NOMO-1 treated with dmso at 0.1 percent for 144 hours (cell line): ENCODE data around the gene CSTPP1.
"Not testable (repeated sequence)": the region's sequence is repeated elsewhere in the genome, so short reads cannot be mapped to it uniquely, and the experiment has no call there.

Source experiments
- DNase-seq: peaks from one replicate; lab custom pipeline; 2025; ENCODE audit not compliant: unreplicated experiment; lab: John Stamatoyannopoulos, UW

CSTPP1 gene

GRCh38 chr11:46951864-46952263 is 15.3 kb downstream of the CSTPP1 start:
- no peak for DNase-seq

- DNase-seq = no peak
These were observed 16.0 kb downstream of the CSTPP1 start for GRCh38 chr11:46952553-46952952.

DNA sequence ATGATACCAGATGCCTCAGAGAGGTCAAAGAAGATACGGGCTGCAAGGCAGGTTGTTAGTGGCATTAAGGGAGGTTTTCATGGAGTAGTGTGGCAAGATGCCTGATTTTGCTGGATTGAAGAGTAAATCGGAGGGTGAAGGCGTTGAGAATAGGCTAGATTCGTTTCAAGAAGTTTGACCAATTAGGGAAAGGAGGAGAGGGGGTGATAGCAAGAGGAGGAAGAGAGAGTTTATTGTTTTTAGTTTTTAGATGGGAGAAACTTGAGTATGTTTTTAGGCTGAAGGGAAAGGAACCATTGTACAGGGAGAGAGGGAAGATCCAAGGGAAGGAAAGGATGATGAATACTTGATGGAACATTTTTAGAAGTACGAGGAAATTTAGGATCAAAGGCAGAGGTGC is 16.5 kb downstream of the CSTPP1 start:
- no peak for DNase-seq

DNA sequence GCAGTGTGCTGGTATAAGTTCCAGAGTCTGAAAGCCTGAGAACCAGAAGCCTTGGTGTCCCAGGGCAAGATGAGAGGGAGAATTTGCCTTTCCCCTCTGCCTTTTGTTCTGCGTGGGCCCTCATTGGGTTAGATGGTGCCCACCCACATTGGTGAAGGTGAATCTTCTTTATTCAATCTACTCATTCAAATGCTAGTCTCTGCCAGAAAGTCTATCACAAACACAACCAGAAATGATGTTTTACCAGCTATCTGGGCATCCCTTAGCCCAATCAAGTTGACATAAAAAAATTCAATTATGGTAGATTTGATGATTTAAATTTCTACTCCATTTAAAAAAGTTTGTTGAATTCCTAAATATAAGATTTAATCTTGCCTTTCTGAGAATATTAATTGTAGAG is 22.2 kb downstream of the CSTPP1 start:
- DNase-seq = no peak

DNA sequence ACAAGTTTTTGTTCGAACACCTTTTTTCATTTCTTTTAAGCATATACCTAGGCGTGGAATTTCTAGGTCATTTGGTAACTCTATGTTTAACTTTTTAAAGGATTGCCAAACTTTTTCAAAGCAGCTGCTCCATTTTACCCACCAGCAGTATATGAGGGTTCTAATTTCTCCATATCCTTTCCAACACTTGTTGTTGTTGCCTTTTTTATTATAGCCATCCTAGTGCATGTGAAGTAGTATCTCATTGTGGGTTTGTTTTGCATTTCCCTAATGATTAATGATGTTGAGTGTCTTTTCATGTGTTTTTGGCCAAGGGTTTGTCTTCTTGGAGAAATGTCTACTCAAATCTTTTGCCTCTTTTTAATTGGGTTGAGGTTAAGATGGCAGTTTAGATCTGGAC is 24.5 kb downstream of the CSTPP1 start:
- DNase-seq = no peak

DNA sequence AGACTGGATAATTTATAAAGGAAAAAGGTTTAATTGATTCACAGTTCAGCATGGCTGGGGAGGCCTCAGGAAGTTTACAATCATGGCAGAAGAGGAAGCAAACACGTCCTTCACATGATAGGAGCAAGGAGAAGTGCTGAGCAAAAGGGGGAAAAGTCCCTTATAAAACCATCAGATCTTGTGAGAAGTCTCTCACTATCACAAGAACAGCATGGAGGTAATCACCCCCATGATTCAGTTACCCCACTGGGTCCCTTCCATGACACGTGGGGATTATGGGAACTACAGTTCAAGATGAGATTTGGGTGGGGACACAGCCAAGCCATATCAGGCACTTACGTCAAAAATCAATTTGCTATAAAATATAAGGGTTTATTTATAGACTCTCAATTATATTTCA is 25.3 kb downstream of the CSTPP1 start:
- not testable (repeated sequence) for DNase-seq

GRCh38 chr11:46963844-46964243 is 27.3 kb downstream of the CSTPP1 start:
- DNase-seq = no peak

DNA sequence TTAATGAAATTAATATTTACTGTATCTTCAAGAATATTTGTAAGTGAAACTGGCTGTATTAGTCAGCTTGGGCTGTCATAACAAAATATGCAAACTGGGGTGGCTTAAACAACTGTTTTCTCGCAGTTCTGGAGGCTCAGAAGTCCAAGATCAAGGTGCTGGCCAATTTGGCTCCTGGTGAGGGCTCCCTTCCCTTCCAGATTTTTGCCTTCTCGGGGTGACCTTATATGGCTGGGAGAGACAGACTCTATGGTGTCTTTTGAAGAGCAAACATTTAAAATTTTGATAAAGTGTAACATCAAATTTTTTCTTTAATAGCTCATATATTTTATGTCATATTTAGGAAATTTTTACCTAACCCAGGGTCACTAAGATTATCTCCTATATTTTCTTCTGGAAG is 30.2 kb downstream of the CSTPP1 start:
- DNase-seq = no peak

- no peak for DNase-seq
These were observed 31.4 kb downstream of the CSTPP1 start for GRCh38 chr11:46967962-46968361.

DNA sequence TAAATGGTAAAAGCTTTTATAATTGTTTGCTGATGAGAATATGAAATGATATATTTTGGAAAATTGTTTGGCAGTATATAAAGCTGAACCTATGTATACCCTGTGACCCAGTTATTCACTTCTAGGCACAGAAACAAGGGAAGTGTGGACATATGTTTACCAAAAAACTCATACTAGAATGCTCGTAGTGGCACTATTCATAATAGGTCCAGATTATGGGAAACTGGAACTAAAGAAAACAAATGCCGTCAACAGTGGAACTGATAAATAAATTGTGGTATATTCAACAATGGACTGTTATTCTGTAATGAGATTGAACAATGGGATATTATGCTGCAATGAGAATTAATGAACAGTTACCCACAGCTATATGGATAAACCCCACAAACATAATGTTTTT is 32.8 kb downstream of the CSTPP1 start:
- DNase-seq = no peak

DNA sequence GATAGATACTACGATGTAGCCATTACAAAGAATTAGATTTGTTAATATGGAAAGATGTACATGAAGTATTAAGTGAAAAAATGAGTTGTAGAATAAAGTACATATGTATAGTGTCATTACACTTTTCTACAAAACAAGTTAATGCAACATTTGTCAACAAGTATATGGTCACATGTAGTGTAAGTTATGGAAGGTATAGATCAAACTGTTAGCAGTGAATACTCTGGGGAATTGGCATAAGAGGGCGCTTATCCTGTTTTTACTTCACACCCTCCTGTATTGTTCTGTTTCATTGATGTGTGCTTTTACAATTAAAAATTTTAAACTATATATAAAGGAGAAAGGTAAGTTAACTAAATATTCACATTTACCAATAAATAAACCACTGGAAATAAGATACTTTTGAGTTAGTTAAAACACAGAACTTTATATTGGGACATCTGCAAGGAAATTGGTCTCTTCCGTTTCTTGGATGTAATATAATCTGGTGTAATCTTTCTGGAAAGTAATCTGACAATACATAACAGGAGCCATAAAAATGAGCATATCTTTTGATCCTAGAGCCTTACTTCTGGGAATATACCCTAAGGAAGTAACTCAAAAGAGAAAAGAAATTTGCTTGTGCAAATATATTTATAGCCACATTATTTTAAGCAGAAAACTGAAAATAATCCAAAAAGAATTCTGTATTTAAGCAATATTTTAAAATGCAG is 34.5 kb downstream of the CSTPP1 start:
- no peak for DNase-seq

GRCh38 chr11:46972343-46972742 is 35.8 kb downstream of the CSTPP1 start:
- peak; percentile 42 for DNase-seq

DNA sequence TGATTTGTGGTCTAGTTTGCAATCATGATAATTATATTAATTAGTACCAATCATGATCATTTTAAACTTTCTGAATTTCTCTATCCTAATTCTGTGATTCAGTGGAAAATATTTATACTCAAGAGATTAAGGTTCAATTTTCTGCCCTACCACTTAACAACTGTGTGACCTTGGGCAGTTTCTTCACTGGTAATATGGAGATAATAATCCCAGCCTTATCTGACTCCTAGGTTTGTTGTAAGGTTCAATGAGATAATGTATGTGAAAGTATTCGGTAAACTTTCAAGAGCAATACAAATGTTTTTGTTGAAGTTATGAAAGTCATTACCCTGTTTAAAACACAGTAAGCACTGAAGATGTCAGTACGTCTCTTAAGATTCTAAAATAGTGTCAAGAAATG is 36.3 kb downstream of the CSTPP1 start:
- DNase-seq = no peak

- no peak for DNase-seq
These were observed 39.8 kb downstream of the CSTPP1 start for GRCh38 chr11:46976182-46976854.

DNA sequence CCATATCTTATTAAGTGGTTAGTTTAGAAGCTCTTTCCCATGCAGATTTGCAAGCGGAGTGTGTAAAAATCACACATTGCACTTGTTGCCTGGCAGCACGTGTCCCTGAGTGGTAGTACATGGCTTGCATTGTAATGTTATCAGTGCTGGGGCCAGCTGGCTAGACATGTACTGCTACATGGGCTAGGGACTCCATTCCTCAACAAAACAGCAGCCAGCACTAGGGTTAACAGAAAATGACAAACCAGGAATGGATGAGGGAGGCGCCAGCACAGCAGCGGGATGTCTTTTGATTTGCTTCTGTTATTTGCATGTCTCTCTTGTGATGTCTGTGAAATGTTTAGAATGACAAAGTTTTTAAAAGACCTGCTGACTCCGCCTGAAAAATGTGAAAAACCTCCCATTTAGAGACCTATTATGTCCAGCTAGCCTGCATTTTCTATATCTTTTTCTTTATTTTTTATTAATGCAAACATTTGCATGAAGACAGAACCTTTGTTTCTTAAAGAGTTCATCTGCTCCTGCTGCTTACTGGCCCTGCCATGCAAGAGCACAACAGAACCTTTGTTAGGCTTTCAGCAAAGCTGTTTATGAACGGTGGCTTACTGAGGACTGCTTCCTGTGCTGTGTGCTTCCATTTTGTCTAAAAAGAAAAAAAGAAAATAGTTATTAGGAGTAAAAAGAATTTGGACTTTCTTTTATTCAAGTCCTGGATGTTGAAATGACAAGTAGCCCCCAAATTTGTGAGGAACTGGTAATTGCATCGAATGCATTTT is 40.7 kb downstream of the CSTPP1 start:
- no peak for DNase-seq

GRCh38 chr11:46978005-46978491 is 41.5 kb downstream of the CSTPP1 start:
- DNase-seq = no peak

GRCh38 chr11:46979358-46979757 is 42.8 kb downstream of the CSTPP1 start:
- no peak for DNase-seq

GRCh38 chr11:46981436-46981835 is 44.9 kb downstream of the CSTPP1 start:
- DNase-seq = no peak

GRCh38 chr11:46982797-46983452 is 46.4 kb downstream of the CSTPP1 start:
- DNase-seq = no peak

DNA sequence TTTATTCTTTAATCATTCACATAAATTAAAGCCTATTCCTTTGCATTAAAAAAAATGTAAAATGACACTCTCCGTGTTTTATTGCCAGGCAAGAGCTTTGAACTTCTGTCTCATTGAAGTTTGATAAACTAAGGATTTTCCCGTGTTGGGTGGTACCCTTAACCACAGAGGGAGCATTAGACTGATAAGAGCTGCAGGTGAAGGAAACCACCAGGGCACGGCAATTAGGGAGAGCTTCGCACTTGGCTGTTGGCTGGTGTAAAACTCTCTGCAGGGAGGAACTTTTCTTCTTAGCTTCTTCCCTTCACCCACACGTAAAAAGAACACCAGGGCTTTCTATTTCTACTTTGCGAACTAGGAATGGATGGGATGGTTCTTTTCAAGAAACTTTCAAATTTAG is 47.0 kb downstream of the CSTPP1 start:
- DNase-seq = no peak

GRCh38 chr11:46984548-46984947 is 48.0 kb downstream of the CSTPP1 start:
- no peak for DNase-seq
